T-helper 1 cell treated with Interleukin-12 subunit alpha and Interleukin-12 subunit beta and Interleukin-4 antibody, amounts not matched to agents 30 μg/mL and 1 μg/mL, for 36 hours (primary cell): Measurements from ENCODE around the gene FAM13A.
A peak's percentile ranks its signal among the peaks of the same experiment; 100 is the strongest.

Experiments used
- H3K27ac Mint-ChIP-seq: one replicate; pipeline ENCODE4 v1.8.0; 2021; ENCODE audit warnings: mild to moderate bottlenecking, mixed read lengths
- H3K27me3 Mint-ChIP-seq: one replicate; pipeline ENCODE4 v1.8.0; 2021; ENCODE audit warnings: low read depth, mixed read lengths
- H3K36me3 Mint-ChIP-seq: one replicate; pipeline ENCODE4 v1.8.0; 2021; ENCODE audit warnings: low read depth, mixed read lengths
- H3K4me1 Mint-ChIP-seq: one replicate; pipeline ENCODE4 v1.8.0; 2021; ENCODE audit warnings: low read depth, mixed read lengths
- H3K4me3 Mint-ChIP-seq: one replicate; pipeline ENCODE4 v1.8.0; 2021; ENCODE audit warnings: mild to moderate bottlenecking, moderate library complexity, mixed read lengths
- H3K9me3 Mint-ChIP-seq: one replicate; pipeline ENCODE4 v1.8.0; 2021; ENCODE audit warnings: mixed read lengths

The FAM13A gene

GRCh38 chr4:88705223-88705622 is 351.8 kb downstream of the FAM13A start:
- Mint-ChIP-seq H3K36me3 (peaks cover 26% of the 10 kb centered on the region), H3K27ac (no peak overlapping the region), H3K4me1 (no peaks in the 10 kb centered on the region), H3K4me3 (no peak overlapping the region), H3K27me3 (no peaks in the 10 kb centered on the region), H3K9me3 (no peaks in the 10 kb centered on the region)

GRCh38 chr4:88702782-88703181 is 354.2 kb downstream of the FAM13A start:
- Mint-ChIP-seq H3K36me3 (peaks cover 24% of the 10 kb centered on the region), H3K27ac (no peak overlapping the region), H3K4me1 (peaks cover 4% of the 10 kb centered on the region), H3K4me3 (no peak overlapping the region), H3K27me3 (no peaks in the 10 kb centered on the region), H3K9me3 (no peaks in the 10 kb centered on the region)

GRCh38 chr4:88698519-88698918 is 358.5 kb downstream of the FAM13A start:
- H3K27ac Mint-ChIP-seq: no peak overlapping the region
- H3K9me3 Mint-ChIP-seq: no peaks in the 10 kb centered on the region
- H3K27me3 Mint-ChIP-seq: no peaks in the 10 kb centered on the region
- H3K4me3 Mint-ChIP-seq: peak overlapping the region; percentile 90
- peaks cover 12% of the 10 kb centered on the region for H3K36me3 Mint-ChIP-seq
- peaks cover 13% of the 10 kb centered on the region for H3K4me1 Mint-ChIP-seq

- H3K9me3 Mint-ChIP-seq: no peaks in the 10 kb centered on the region
- H3K4me3 Mint-ChIP-seq: peak within 1 kb of the TSS; percentile 90
- peak within 1 kb of the TSS; percentile 85 for H3K27ac Mint-ChIP-seq
- H3K4me1 Mint-ChIP-seq: peaks cover 13% of the 10 kb centered on the region
- H3K27me3 Mint-ChIP-seq: no peaks in the 10 kb centered on the region
- H3K36me3 Mint-ChIP-seq: peaks cover 7% of the 10 kb centered on the region
Measured at GRCh38 chr4:88697588-88698329, 359.2 kb downstream of the FAM13A start, which contains the start of gene NAP1L5. Gene NAP1L5 (minus strand): TSS chr4:88697829. CDS start chr4:88697754, 75 bp downstream.

DNA sequence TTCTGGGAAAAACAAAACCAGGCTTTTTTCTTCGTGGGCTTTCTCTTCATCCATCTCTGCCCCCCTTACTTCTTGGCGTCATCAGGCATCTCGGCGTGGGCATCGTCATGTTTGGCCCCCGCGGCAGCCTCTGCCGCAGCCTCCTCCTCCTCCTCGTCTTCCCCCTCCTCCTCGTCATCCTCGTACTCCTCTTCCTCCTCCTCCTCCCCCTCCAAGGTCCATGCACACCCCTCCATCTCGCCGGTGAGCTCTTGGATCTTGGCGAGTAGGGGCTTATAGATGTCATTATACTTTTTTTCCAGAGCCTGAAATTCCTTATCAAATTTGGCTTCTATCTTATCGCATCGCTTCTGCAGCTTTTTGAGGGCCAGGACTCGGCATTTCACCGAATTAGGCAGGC is 359.8 kb downstream of the FAM13A start:
- H3K9me3 Mint-ChIP-seq: no peaks in the 10 kb centered on the region
- peaks cover 13% of the 10 kb centered on the region for H3K4me1 Mint-ChIP-seq
- H3K27ac Mint-ChIP-seq: peak overlapping the region; percentile 85
- H3K4me3 Mint-ChIP-seq: peak overlapping the region; percentile 90
- peaks cover 6% of the 10 kb centered on the region for H3K36me3 Mint-ChIP-seq
- no peaks in the 10 kb centered on the region for H3K27me3 Mint-ChIP-seq

DNA sequence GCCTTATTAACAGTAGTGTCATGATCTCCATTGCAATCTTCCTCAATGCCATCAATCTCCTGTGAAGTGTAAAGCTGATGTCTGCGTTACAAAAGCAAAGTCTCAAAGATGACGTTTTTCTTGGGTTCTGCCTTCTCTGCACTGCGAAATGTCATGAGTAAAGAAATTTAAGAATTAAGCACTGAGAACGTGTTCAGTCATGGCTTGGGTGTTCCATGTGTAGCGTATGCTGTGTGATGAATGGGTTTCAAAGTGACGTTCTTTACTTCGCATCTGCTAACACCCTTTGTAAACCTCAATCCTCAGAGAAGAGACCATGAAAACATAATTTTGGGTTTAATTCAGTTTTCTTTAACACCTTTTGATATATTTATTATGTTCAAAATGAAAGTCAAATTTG is 360.4 kb downstream of the FAM13A start:
- peaks cover 13% of the 10 kb centered on the region for H3K4me1 Mint-ChIP-seq
- no peaks in the 10 kb centered on the region for H3K9me3 Mint-ChIP-seq
- H3K36me3 Mint-ChIP-seq: peaks cover 6% of the 10 kb centered on the region
- H3K27me3 Mint-ChIP-seq: no peaks in the 10 kb centered on the region
- H3K4me3 Mint-ChIP-seq: peak overlapping the region; percentile 90
- peak overlapping the region; percentile 85 for H3K27ac Mint-ChIP-seq

- no peaks in the 10 kb centered on the region for H3K9me3 Mint-ChIP-seq
- H3K4me1 Mint-ChIP-seq: peaks cover 12% of the 10 kb centered on the region
- peaks cover 15% of the 10 kb centered on the region for H3K36me3 Mint-ChIP-seq
- no peak overlapping the region for H3K4me3 Mint-ChIP-seq
- no peaks in the 10 kb centered on the region for H3K27me3 Mint-ChIP-seq
- H3K27ac Mint-ChIP-seq: no peak overlapping the region
Measured at GRCh38 chr4:88693792-88694191, 363.2 kb downstream of the FAM13A start.

GRCh38 chr4:88690355-88690754 is 366.6 kb downstream of the FAM13A start:
- H3K27ac Mint-ChIP-seq: no peak overlapping the region

DNA sequence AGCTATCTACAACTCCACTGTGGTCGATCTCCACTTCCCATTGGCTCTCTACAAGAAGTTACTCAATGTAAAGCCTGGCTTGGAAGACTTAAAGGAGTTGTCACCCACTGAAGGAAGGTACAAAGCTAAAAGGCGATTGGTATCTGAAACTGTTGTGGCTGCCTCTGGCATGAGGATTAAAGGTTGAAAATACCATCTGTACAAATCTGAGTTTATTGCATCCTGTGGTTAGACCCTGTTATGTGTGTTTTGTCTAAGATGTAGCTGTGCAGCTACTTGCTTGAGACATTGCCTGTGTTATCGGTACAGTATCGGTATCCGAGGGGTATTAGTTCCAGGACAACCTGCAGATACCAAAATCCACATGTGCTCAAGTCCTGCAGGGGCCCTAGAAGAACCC is 375.8 kb downstream of the FAM13A start:
- Mint-ChIP-seq H3K27me3 (no peaks in the 10 kb centered on the region), H3K4me3 (no peak overlapping the region), H3K36me3 (peaks cover 41% of the 10 kb centered on the region), H3K27ac (no peak overlapping the region), H3K4me1 (no peaks in the 10 kb centered on the region), H3K9me3 (no peaks in the 10 kb centered on the region)

More at GRCh38 chr4:88690355-88690754, 366.6 kb downstream of the FAM13A start:
- H3K4me1 Mint-ChIP-seq: no peaks in the 10 kb centered on the region
- no peaks in the 10 kb centered on the region for H3K9me3 Mint-ChIP-seq
- no peaks in the 10 kb centered on the region for H3K27me3 Mint-ChIP-seq
- peaks cover 21% of the 10 kb centered on the region for H3K36me3 Mint-ChIP-seq
- no peak overlapping the region for H3K4me3 Mint-ChIP-seq
